HG02759 (cell line): Measurements from ENCODE around the gene MAP2K2.

Source experiments
- ATAC-seq: cut with Tn5 transposase; IDR thresholded peaks from one replicate; pipeline ENCODE4 v1.9.1; 2021; ENCODE audit warnings: mild to moderate bottlenecking, moderate library complexity; ENCODE audit not compliant: unreplicated experiment

MAP2K2 gene

GRCh38 chr19:4081441-4082129 lies 42.3 kb downstream of the MAP2K2 start:
- ATAC-seq, result no peak

GRCh38 chr19:4080473-4080872 lies 43.4 kb downstream of the MAP2K2 start:
- no peak for ATAC-seq

- ATAC-seq, result no peak
Observed at GRCh38 chr19:4077800-4078684, 45.9 kb downstream of the MAP2K2 start.

GRCh38 chr19:4077007-4077374 lies 46.9 kb downstream of the MAP2K2 start:
- no peak for ATAC-seq

GRCh38 chr19:4075373-4075772 lies 48.5 kb downstream of the MAP2K2 start:
- no peak for ATAC-seq

GRCh38 chr19:4071610-4072009 lies 52.3 kb downstream of the MAP2K2 start:
- ATAC-seq, result no peak

- ATAC-seq, result no peak
Observed at GRCh38 chr19:4069331-4069959, 54.5 kb downstream of the MAP2K2 start.

- ATAC-seq, result no peak
Observed at GRCh38 chr19:4068047-4068966, 55.6 kb downstream of the MAP2K2 start.

GRCh38 chr19:4067396-4068046 lies 56.4 kb downstream of the MAP2K2 start:
- ATAC-seq, result no peak

- ATAC-seq, result no peak
Observed at GRCh38 chr19:4066682-4067395, 57.1 kb downstream of the MAP2K2 start, which contains the start of gene ZBTB7A. ZBTB7A (minus strand) TSS chr19:4066899; CDS start chr19:4055232, 11,667 bp downstream.

- no peak for ATAC-seq
Observed at GRCh38 chr19:4066176-4066606, 57.7 kb downstream of the MAP2K2 start.

- peak; percentile 73 for ATAC-seq
Observed at GRCh38 chr19:4065430-4066175, 58.3 kb downstream of the MAP2K2 start.

GRCh38 chr19:4064496-4065260 lies 59.2 kb downstream of the MAP2K2 start:
- ATAC-seq, result peak; percentile 4

GRCh38 chr19:4064149-4064495 lies 59.8 kb downstream of the MAP2K2 start:
- ATAC-seq, result no peak

- no peak for ATAC-seq
Observed at GRCh38 chr19:4063369-4064148, 60.4 kb downstream of the MAP2K2 start.

GRCh38 chr19:4062419-4063368 lies 61.2 kb downstream of the MAP2K2 start:
- no peak for ATAC-seq
